ENCODE results near the gene MYBPC2.

The MYBPC2 gene

GRCh38 chr19:50505856-50506611, 73.3 kb downstream of the MYBPC2 start:
- no peak for DNase-seq

DNA sequence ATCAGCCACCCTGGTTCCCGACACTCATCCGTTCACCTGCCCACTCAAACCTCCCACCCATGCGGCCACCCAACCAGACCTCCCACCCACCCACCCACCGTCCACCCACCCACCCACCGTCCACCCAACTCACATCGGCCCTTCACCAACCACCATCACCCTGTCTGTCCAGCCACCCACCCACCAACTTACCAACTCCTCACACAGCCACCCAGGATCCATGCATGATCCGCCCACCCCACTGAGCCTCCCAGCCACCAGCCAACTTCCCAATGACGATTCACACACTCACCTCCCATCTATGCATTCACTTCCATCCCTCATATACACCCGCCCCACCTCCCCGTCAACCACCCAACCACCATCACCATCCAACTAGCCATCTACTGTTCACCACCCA, 74.0 kb downstream of the MYBPC2 start:
- DNase-seq = no peak

- no peak for DNase-seq
These were observed 74.7 kb downstream of the MYBPC2 start for GRCh38 chr19:50507376-50507775.

DNA sequence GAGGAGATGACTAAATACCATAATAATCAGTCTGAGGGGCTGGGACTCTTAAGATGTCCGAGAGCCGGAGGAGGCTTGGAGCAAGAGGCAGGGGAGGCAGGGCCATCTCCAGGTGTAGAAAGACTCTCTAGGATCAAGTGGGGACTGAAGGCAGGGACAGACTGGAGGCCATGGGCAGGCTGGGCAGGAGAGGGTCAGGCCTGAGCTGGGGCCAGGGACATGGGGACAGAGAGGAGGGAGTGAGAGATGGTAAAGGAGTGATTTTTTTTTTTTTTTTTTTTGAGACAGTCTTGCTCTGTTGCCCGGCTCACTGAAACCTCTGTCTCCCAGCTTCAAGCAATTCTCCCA, 76.1 kb downstream of the MYBPC2 start:
- no peak for DNase-seq

GRCh38 chr19:50509366-50509765, 76.7 kb downstream of the MYBPC2 start:
- DNase-seq = no peak

DNA sequence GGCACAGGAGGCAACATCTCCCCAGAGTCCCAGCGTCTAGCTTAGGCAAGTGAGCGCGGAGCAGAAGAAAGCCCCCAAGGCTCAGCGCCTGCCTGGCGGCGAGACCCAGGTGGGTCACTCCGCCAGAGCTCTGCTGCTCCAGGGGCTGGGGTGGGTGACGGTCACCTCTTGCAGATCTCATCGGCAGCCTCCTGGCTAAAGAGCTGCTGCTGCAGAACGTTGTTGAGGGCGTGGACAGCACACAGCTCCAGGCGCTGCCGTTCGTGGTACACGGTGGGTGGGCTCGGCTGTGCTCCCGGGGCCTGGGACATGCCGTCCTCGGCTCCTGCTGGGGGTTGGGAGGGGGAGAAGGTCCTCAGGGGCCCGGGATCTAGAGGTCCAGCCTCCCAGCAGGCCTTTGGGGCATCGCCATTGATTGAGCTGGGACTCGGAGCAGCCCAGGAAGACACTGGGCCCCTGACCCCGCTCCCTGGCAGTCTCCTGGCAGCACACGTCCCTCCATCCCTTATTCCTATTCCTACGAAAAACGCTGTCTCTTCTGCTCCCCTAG, 77.5 kb downstream of the MYBPC2 start:
- no peak for DNase-seq

- DNase-seq = peak in 1 of 2 donors; percentile 81
These were observed 78.0 kb downstream of the MYBPC2 start for GRCh38 chr19:50510700-50511068.

- peak; percentile 98 for DNase-seq
These were observed 78.6 kb downstream of the MYBPC2 start, which contains the start of gene JOSD2 for GRCh38 chr19:50511069-50511822. Gene JOSD2, minus strand, starts transcription at chr19:50511191. Its CDS starts 760 bp downstream, at chr19:50510431.

DNA sequence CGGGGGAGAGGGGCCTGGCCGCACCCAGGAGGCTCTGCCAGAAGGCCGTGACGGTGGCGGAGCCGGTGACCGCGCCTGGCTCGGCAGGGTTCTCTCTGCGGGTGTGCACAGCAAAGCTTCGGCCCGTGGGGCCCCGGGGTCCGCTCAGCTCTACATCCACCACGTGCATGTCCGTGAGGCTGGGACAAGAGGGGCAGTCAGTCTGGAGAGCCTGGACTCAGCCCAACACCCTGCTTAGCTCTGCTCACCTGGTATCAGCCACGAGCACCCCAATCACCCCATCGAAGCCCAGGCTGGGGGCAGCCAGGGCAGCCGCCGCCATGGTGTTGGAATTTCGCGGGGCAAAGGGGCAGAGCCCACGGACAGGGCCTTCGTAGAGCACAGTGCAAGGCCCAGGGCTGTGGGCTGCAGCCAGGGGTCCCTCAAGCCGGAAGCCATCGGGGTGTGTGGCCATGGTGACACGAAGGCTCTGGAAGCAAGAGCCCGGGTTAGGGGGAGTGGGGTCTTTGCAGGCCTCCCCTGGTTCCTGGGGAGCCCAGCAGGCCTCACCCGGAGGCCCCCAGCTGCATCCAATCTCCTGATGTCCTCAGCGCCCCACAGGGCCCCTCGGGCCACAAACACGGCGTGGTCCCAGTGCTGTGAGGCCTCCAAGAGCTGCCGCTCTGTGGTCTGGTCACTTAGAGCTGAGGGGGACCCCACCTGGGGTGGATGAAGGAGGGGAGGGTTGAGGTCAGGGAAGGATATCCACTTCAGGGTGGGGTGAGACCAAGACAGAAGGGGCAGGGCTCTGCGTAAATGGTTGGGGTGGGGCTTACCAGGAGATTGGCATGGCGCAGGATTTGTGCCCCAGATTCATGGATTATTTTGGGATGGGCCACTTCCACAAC, 79.7 kb downstream of the MYBPC2 start:
- no peak for DNase-seq

GRCh38 chr19:50512999-50513745, 80.5 kb downstream of the MYBPC2 start:
- no peak for DNase-seq

DNA sequence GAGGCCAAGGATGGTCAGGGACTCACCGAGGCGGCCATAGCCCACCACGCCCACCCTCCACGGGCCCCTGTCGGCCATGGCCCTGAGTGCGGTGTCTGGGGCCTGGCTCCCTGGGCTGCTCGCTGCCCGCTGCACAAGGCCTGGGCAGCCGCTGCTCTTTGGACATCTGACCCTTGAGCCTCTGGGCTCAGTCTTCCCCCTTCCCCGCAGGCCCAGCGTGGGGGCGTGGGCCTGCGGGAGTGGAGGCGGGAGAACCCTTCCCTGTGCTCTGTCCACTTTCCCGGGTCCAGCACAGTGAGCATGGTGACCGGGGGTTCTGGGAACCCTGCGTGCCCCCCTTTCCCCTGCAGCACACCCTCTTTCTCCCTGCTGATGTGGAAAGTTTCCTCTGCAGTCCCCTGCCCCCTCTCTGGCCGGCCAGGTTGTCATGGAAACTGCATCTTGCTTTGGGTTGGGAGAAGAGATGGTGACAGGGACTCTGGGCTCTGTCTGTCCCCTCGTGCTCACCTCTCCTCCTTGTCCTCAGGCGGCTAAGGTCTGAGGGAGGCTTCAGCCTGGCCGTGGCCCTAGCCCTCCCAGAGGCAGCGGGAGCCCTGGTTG, 81.2 kb downstream of the MYBPC2 start, which contains the start of gene ASPDH:
Gene ASPDH (minus strand): TSS at position 168 of the 600 bp plus-strand sequence. CDS start 90 bp downstream, at position 78.
- DNase-seq = peak; percentile 28 to 54

DNA sequence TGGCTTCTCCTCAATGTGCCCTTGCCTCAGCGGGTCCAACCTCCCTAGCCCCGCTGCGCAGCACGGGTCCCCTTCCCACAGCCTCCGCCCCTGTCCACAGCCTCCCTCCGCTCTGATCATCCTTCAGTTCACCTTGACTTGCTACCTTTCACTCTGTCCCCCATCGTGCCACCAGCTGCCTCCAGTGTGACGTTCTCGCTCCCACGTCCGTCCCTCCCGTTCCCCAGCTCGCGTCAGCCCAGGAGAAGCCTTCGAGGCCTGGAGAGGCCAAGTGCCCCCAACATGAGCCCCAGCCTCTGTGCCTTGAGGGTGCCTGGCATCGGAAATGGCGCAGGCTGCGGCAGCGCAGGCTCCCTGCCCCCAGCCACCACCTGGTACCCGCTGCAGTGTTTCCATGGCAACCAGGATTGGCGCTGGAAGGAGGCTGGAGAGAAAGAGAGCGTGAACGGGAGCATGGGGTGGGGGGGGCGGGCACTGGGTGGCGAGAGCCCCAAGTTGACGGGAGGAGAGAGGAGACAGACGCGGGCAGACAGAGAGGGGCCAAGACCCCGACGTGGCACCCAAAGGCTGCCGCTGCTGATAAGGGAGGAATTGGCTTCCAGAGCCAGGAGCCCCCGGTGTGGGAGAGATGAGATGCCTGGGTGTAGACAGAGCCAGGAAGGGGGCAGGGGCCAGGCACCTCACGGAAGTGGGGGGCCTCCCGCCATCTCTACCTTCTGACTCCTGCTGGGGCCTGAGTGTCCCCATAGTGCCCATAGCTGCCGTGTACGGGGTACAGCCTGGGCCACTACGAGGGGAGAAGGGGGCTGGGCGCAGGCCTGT, 81.9 kb downstream of the MYBPC2 start:
- DNase-seq = peak; percentile 70 to 78

- no peak for DNase-seq
These were observed 82.5 kb downstream of the MYBPC2 start for GRCh38 chr19:50515168-50515561.

All from hippocampal formation (tissue), 2 donors.